Common myeloid progenitor, CD34-positive (primary cell): Measurements from ENCODE around the gene LAMA3.

Source experiments
- CTCF ChIA-PET: fragments of 350-600 bp; sonication (Branson Sonifier 250); formaldehyde crosslinking; loops from one replicate; lab custom pipeline; 2021; ENCODE audit warnings: antibody characterized with exemption; lab: Charles Lee
- POLR2A ChIA-PET: fragments of 350-600 bp; sonication (Branson Sonifier 250); formaldehyde crosslinking; loops from one replicate; lab custom pipeline; 2021; ENCODE audit warnings: antibody characterized with exemption; lab: Charles Lee
- DNase-seq, 3 donors: peaks; one replicate each; pipeline versions ENCODE4 v3.0.0 to v3.0.0-alpha.2; 2013
- H3K27ac ChIP-seq, 2 experiments: 1 replicate in 1 of 2; 2 replicates in 1 of 2; pipeline ENCODE4 v1.7.0; 2013; ENCODE audit warnings: inconsistent platforms in 2 of 2, low read length in 2 of 2, mild to moderate bottlenecking in 2 of 2, low read depth in 1 of 2, moderate library complexity in 1 of 2; ENCODE audit not compliant: severe bottlenecking in 2 of 2, insufficient read depth in 1 of 2, poor library complexity in 1 of 2
- H3K27me3 ChIP-seq, 5 experiments: replicated peaks in 2 of 5; 1 replicate in 3 of 5; 2 replicates in 2 of 5; pipeline versions ENCODE4 v1.6.1 to v1.7.0; 2013; ENCODE audit warnings: low read length in 4 of 5, mild to moderate bottlenecking in 2 of 5, moderate library complexity in 2 of 5, inconsistent platforms in 1 of 5; ENCODE audit not compliant: insufficient read depth in 5 of 5, control insufficient read depth in 4 of 5
- H3K36me3 ChIP-seq, 4 experiments: 1 replicate in 2 of 4; 2 replicates in 2 of 4; pipeline versions ENCODE4 v1.6.1 to v1.7.0; 2013; ENCODE audit warnings: low read length in 3 of 4, control low read depth in 1 of 4, mild to moderate bottlenecking in 1 of 4; ENCODE audit not compliant: control insufficient read depth in 4 of 4, insufficient read depth in 4 of 4
- H3K4me1 ChIP-seq, 4 experiments: 1 replicate in 3 of 4; 2 replicates in 1 of 4; pipeline versions ENCODE4 v1.6.1 to v1.7.1; 2013; ENCODE audit warnings: low read length in 3 of 4, mild to moderate bottlenecking in 3 of 4, control low read depth in 1 of 4, inconsistent platforms in 1 of 4, moderate library complexity in 1 of 4; ENCODE audit not compliant: control insufficient read depth in 4 of 4, insufficient read depth in 4 of 4; ENCODE audit errors: control extremely low read depth in 1 of 4
- H3K4me3 ChIP-seq, 7 experiments: 1 replicate in 4 of 7; 2 replicates in 3 of 7; pipeline versions ENCODE4 v1.5.1 to v1.7.0; 2013; ENCODE audit warnings: mild to moderate bottlenecking in 7 of 7, low read length in 6 of 7, moderate library complexity in 6 of 7, inconsistent platforms in 2 of 7, low read depth in 2 of 7, control low read depth in 1 of 7; ENCODE audit not compliant: insufficient read depth in 4 of 7, control insufficient read depth in 1 of 7; ENCODE audit errors: extremely low read depth in 1 of 7
- H3K9me3 ChIP-seq, 5 experiments: 1 replicate in 4 of 5; 2 replicates in 1 of 5; pipeline versions ENCODE4 v1.6.1 to v1.7.1; 2013; ENCODE audit warnings: low read length in 4 of 5, mild to moderate bottlenecking in 2 of 5, inconsistent platforms in 1 of 5, low read depth in 1 of 5, moderate library complexity in 1 of 5; ENCODE audit not compliant: control insufficient read depth in 4 of 5, insufficient read depth in 2 of 5; ENCODE audit errors: control extremely low read depth in 1 of 5
- WGBS: methylation state at CpG from one replicate; pipeline ENCODE4 v1.1.5; 2013; ENCODE audit not compliant: insufficient coverage; 5-methylcytosine and 5-hydroxymethylcytosine counted together

The LAMA3 gene

GRCh38 chr18:23693846-23694245 is 4.6 kb downstream of the LAMA3 start:
- ChIA-PET CTCF (interaction anchor here (0.7 to 3.7 kb wide), 5 partner anchors 9 to 224 kb away, joined by 3 to 21 read pairs (median 3); no protein-coding TSS in a partner anchor), POLR2A (no interaction called here)
- H3K4me3 ChIP-seq, result no peak overlapping the region
- no peaks in the 10 kb centered on the region for H3K9me3 ChIP-seq
- 100% methylated on average over 2 of the region's 2 CpGs for WGBS
- H3K27me3 ChIP-seq, result peaks cover 0 to 19% (median 7%) of the 10 kb centered on the region in 5 experiments
- H3K4me1 ChIP-seq, result peaks cover 2 to 17% (median 15%) of the 10 kb centered on the region in 4 experiments
- DNase-seq, result no peak
- H3K27ac ChIP-seq, result no peak overlapping the region
- H3K36me3 ChIP-seq, result no peaks in the 10 kb centered on the region

DNA sequence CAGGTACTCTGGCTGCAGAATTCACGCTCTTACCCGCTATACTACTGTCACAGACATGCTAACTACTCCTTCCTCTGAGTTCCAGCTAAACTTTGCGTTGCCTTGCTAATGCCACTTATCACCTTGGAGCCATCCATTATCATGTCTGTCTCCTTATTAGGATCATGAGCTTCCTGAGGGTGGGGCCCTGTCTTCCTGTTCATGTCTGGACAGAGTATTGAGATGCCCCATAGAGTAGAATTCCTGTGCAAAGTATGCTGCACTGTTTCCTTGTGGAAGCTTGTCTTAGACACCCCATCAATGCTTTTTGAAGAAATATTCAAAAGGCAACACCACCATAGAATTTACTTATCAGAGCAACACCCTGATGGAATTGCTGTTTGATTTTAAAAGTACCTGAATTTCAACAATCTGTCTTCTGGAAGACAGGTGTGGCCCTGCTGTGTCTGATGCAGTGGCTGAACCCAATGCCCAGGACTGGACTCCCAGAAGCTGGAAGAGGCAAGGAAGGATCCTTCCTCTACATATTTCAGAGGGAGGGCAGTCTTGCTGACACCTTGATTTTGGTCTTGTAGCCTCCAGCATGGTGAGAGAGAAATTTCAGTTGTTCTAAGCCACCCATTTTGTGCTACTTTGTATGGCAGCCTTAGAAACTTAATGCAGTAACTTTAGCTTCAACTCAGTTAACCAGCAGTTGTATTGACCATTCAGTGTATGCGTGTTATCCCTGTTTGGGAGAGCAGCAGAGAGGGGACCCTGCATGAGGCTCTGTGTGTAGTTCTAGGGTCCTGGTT is 5.6 kb downstream of the LAMA3 start:
- WGBS, result 94% methylated on average over 4 of the region's 4 CpGs
- ChIA-PET CTCF (interaction anchor here (0.8 to 2.0 kb wide), 8 partner anchors 9 to 224 kb away, joined by 3 to 5 read pairs (median 3); no protein-coding TSS in a partner anchor), POLR2A (no interaction called here)
- Histone ChIP-seq H3K4me1 (peaks cover 0 to 12% (median 8%) of the 10 kb centered on the region in 4 experiments), H3K9me3 (no peaks in the 10 kb centered on the region), H3K36me3 (no peaks in the 10 kb centered on the region), H3K27me3 (peaks cover 0 to 12% (median 4%) of the 10 kb centered on the region in 5 experiments), H3K4me3 (no peak overlapping the region), H3K27ac (no peak overlapping the region)
- DNase-seq, result no peak

GRCh38 chr18:23701017-23701416 is 11.8 kb downstream of the LAMA3 start:
- H3K36me3 ChIP-seq, result no peaks in the 10 kb centered on the region
- H3K9me3 ChIP-seq, result no peaks in the 10 kb centered on the region
- no peak overlapping the region for H3K27ac ChIP-seq
- ChIA-PET POLR2A (interaction anchor here (0.6 kb wide), 1 partner anchor 11 kb away, joined by 4 read pairs; no protein-coding TSS in a partner anchor), CTCF (interaction anchor here (0.6 to 5.5 kb wide), 3 partner anchors 21 to 147 kb away, joined by 3 to 94 read pairs (median 3); no protein-coding TSS in a partner anchor)
- peak in 2 of 3 donors; percentile 16 to 36 for DNase-seq
- H3K4me3 ChIP-seq, result no peak overlapping the region
- peaks cover 0 to 2% (median 0%) of the 10 kb centered on the region in 5 experiments for H3K27me3 ChIP-seq
- 86% methylated on average over 1 of the region's 2 CpGs for WGBS
- H3K4me1 ChIP-seq, result peaks cover 0 to 8% (median 2%) of the 10 kb centered on the region in 4 experiments

DNA sequence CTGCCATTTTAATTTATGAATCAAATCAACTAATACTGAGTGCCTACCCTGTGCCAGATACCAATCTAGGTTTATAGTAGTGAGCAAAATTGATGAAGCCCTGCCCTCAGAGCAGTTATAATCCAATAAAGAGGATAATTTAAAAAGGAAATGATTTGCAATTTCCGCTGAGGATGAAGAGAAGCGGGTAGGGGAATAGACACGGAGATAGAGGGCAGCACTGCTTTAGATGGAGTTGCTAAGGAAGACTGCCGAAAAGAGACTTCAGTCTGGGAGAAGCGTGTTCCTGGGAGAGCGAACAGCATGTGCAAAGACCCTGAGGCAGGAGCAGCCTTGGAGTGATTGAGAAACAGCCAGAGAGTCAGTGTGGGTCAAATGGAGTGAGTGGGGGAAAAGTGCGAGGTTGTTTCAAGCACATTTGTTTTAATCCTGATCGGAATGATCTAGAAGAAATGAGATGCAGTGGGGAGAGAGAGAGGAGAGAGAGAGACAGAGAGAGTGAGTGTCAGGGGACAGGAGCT is 12.4 kb downstream of the LAMA3 start:
- CTCF ChIA-PET, result interaction anchor here (0.6 to 5.5 kb wide), 5 partner anchors 9 to 77 kb away, joined by 3 to 94 read pairs (median 13); no protein-coding TSS in a partner anchor
- no peaks in the 10 kb centered on the region for H3K36me3 ChIP-seq
- DNase-seq, result no peak
- WGBS, result 97% methylated on average over 8 of the region's 8 CpGs
- H3K4me3 ChIP-seq, result no peak overlapping the region
- no peak overlapping the region for H3K27ac ChIP-seq
- POLR2A ChIA-PET, result no interaction called here
- H3K27me3 ChIP-seq, result peaks cover 0 to 1% (median 0%) of the 10 kb centered on the region in 5 experiments
- H3K9me3 ChIP-seq, result no peaks in the 10 kb centered on the region
- H3K4me1 ChIP-seq, result peaks cover 0 to 8% (median 2%) of the 10 kb centered on the region in 4 experiments

GRCh38 chr18:23702606-23703005 is 13.4 kb downstream of the LAMA3 start:
- H3K36me3 ChIP-seq, result no peaks in the 10 kb centered on the region
- no peak overlapping the region for H3K4me3 ChIP-seq
- H3K27me3 ChIP-seq, result no peaks in the 10 kb centered on the region
- H3K27ac ChIP-seq, result no peak overlapping the region
- 86% methylated on average over 3 of the region's 4 CpGs for WGBS
- ChIA-PET CTCF (interaction anchor here (0.7 to 5.5 kb wide), 28 partner anchors 10 to 194 kb away, joined by 3 to 94 read pairs (median 6); partner anchors contain the start of gene ANKRD29), POLR2A (interaction anchor here (0.6 kb wide), 1 partner anchor 84 kb away, joined by 3 read pairs; no protein-coding TSS in a partner anchor)
- no peak for DNase-seq
- peaks cover 0 to 6% (median 0%) of the 10 kb centered on the region in 5 experiments for H3K9me3 ChIP-seq
- peaks cover 0 to 8% (median 2%) of the 10 kb centered on the region in 4 experiments for H3K4me1 ChIP-seq

- DNase-seq, result peak; percentile 58 to 81 (median 79)
- H3K27ac ChIP-seq, result no peak overlapping the region
- H3K4me1 ChIP-seq, result peaks cover 0 to 8% (median 2%) of the 10 kb centered on the region in 4 experiments
- WGBS, result 70% methylated on average over 4 of the region's 6 CpGs
- no peak overlapping the region for H3K4me3 ChIP-seq
- ChIA-PET CTCF (interaction anchor here (0.7 to 5.5 kb wide), 38 partner anchors 8 to 672 kb away, joined by 3 to 94 read pairs (median 4); partner anchors contain the start of gene ANKRD29), POLR2A (interaction anchor here (0.6 kb wide), 1 partner anchor 85 kb away, joined by 3 read pairs; no protein-coding TSS in a partner anchor)
- no peaks in the 10 kb centered on the region for H3K36me3 ChIP-seq
- no peaks in the 10 kb centered on the region for H3K27me3 ChIP-seq
- H3K9me3 ChIP-seq, result peaks cover 0 to 6% (median 0%) of the 10 kb centered on the region in 5 experiments
Observed at GRCh38 chr18:23703057-23703986, 14.1 kb downstream of the LAMA3 start.
